22Rv1 (cell line): ENCODE results near the gene COL6A5.

Source experiments
- CTCF ChIP-seq: fragments of 450-650 bp; IDR thresholded peaks from 2 replicates; pipeline ENCODE4 v1.5.1; 2017; ENCODE audit warnings: mild to moderate bottlenecking
- ZFX ChIP-seq: fragments of 450-650 bp; IDR thresholded peaks from 2 replicates; pipeline ENCODE4 v1.6.1; 2017; ENCODE audit warnings: antibody characterized with exemption, borderline replicate concordance

- TF ChIP-seq ZFX, result no peak
- TF ChIP-seq CTCF, result no peak
Observed at GRCh38 chr3:130393594-130393993, 48.1 kb downstream of the COL6A5 start.
